ENCODE results near the gene REM2. TPM values are rescaled to one million over a fixed set of nuclear protein-coding genes. Genes with fewer than 3 reads are reported as not detected.

The REM2 gene
- total RNA-seq, 1 experiment from 2014 or later, result 1.5 TPM

GRCh38 chr14:22925513-22925912 is 42.5 kb downstream of the REM2 start (continued):
- TF ChIP-seq CREB1 (CRISPR knock-in tag; IDR thresholded peaks at IDR 0.05), result no peak
- no peak for TF ChIP-seq SMAD4 (CRISPR knock-in tag; IDR thresholded peaks at IDR 0.05)
- no peak for TF ChIP-seq TEAD4 (CRISPR knock-in tag; IDR thresholded peaks at IDR 0.05)

GRCh38 chr14:22926316-22926715 is 43.3 kb downstream of the REM2 start:
- no peak for ATAC-seq
- H3K4me3 Mint-ChIP-seq, result no peak overlapping the region

More at GRCh38 chr14:22926316-22926715, 43.3 kb downstream of the REM2 start:
- Mint-ChIP-seq H3K27me3 (ENCODE audit: low read depth) (no peaks in the 10 kb centered on the region), H3K4me1 (peaks cover 7% of the 10 kb centered on the region), H3K9me3 (no peaks in the 10 kb centered on the region), H3K27ac (no peak overlapping the region), H3K36me3 (peaks cover 52% of the 10 kb centered on the region)
- ChIA-PET CTCF (no interaction called here), POLR2A (no interaction called here)
- DNase-seq (ENCODE audit: low spot score), result no peak
- no peak for TF ChIP-seq SMAD4 (CRISPR knock-in tag; IDR thresholded peaks at IDR 0.05)
- TF ChIP-seq, protein P1, sequence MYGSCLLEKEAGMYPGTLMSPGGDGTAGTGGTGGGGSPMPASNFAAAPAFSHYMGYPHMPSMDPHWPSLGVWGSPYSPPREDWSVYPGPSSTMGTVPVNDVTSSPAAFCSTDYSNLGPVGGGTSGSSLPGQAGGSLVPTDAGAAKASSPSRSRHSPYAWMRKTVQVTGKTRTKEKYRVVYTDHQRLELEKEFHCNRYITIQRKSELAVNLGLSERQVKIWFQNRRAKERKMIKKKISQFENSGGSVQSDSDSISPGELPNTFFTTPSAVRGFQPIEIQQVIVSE (CRISPR knock-in tag; IDR thresholded peaks at IDR 0.05; ENCODE audit: borderline replicate concordance), result no peak
- TF ChIP-seq RORB (CRISPR knock-in tag; IDR thresholded peaks at IDR 0.05), result no peak
- no peak for TF ChIP-seq HMGA2 (CRISPR knock-in tag; IDR thresholded peaks at IDR 0.05)
- no peak for TF ChIP-seq ZNF138 (CRISPR knock-in tag; conservative IDR thresholded peaks at IDR 0.05)
- TF ChIP-seq RELA (CRISPR knock-in tag; IDR thresholded peaks at IDR 0.05; ENCODE audit: borderline replicate concordance), result no peak
- TF ChIP-seq ZNF671 (CRISPR knock-in tag; IDR thresholded peaks at IDR 0.05), result no peak
- TF ChIP-seq TEAD4 (CRISPR knock-in tag; IDR thresholded peaks at IDR 0.05), result no peak
- no peak for TF ChIP-seq ERG (CRISPR knock-in tag; IDR thresholded peaks at IDR 0.05)
- TF ChIP-seq, protein P2, sequence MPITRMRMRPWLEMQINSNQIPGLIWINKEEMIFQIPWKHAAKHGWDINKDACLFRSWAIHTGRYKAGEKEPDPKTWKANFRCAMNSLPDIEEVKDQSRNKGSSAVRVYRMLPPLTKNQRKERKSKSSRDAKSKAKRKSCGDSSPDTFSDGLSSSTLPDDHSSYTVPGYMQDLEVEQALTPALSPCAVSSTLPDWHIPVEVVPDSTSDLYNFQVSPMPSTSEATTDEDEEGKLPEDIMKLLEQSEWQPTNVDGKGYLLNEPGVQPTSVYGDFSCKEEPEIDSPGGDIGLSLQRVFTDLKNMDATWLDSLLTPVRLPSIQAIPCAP (CRISPR knock-in tag; IDR thresholded peaks at IDR 0.05), result no peak
- no peak for TF ChIP-seq ETV6 (CRISPR knock-in tag; IDR thresholded peaks at IDR 0.05)
- TF ChIP-seq ATF6 (CRISPR knock-in tag; IDR thresholded peaks at IDR 0.05), result no peak
- no peak for TF ChIP-seq ZBTB21 (CRISPR knock-in tag; IDR thresholded peaks at IDR 0.05; ENCODE audit: borderline replicate concordance)
- no peak for TF ChIP-seq PREB (CRISPR knock-in tag; IDR thresholded peaks at IDR 0.05; ENCODE audit: borderline replicate concordance)
- TF ChIP-seq NR2C2 (CRISPR knock-in tag; IDR thresholded peaks at IDR 0.05), result no peak
- TF ChIP-seq AFF4 (CRISPR knock-in tag; IDR thresholded peaks at IDR 0.05; ENCODE audit: borderline replicate concordance), result no peak

Measured in WTC11 (cell line).